CD4-positive, alpha-beta T cell treated with Interleukin-17A for 1 hour (primary cell): Measurements from ENCODE around the gene SP140.
"Not testable (repeated sequence)": the region's sequence is repeated elsewhere in the genome, so short reads cannot be mapped to it uniquely, and the experiment has no call there.

ENCODE experiments used
- DNase-seq: peaks from one replicate; pipeline ENCODE4 v3.0.0-alpha.2; 2020

The SP140 gene

DNA sequence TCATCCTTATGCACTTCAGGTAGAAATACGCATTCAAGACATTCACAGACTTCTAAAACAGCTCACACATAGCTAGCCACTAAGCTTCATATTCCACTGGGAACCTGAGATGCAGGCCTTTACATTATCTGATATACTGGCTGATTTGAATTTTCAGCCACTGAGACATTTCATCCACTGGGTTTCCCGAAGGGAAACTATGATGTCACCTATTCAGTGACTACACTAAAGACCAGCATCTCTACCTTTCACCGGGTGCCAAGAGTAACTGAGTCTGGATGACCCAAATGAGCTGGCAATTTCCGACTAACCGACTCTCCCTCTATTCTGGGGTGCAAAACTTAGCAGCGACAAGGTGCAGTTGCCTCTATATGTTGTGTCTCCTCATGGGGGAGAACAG lies 69.7 kb downstream of the SP140 start:
- DNase-seq: no peak

DNA sequence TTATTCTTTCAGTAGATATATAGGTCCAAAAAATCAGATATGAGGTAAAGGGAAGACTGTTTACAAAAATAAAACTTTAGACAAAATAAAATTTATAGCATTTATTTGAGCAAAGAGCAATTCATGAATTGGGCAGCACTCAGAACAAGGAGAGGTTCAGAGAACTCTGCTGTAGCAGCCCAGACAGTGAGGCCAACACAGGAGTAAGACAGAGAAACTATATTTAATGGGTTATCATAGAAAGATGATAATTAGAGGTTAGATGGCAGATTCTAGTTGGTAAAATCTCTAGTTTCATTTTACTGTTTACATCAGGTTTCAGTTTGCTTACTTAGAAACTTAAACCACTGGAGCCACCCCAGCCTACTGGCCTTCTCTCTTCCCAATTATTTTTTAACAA lies 71.4 kb downstream of the SP140 start:
- no peak for DNase-seq

DNA sequence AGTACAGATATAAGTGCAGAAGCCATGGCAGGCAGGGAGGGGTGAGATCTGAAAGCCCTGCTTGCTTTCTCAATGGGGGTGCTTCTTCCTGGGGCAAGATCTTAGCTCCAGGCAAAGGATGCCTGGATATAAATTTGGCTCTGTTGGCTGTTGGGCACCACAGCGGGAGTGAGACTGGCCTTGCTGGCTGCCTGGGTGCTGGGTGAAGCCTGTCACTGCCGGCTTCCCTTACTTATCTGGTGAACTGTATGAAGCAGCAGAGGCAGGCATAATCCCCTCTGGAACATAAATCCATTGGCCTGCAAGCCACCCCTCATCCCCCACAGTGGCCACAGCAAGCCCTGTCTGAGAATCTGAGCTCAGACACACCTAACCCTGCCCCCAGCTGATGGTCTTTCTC lies 74.1 kb downstream of the SP140 start:
- DNase-seq: no peak

DNA sequence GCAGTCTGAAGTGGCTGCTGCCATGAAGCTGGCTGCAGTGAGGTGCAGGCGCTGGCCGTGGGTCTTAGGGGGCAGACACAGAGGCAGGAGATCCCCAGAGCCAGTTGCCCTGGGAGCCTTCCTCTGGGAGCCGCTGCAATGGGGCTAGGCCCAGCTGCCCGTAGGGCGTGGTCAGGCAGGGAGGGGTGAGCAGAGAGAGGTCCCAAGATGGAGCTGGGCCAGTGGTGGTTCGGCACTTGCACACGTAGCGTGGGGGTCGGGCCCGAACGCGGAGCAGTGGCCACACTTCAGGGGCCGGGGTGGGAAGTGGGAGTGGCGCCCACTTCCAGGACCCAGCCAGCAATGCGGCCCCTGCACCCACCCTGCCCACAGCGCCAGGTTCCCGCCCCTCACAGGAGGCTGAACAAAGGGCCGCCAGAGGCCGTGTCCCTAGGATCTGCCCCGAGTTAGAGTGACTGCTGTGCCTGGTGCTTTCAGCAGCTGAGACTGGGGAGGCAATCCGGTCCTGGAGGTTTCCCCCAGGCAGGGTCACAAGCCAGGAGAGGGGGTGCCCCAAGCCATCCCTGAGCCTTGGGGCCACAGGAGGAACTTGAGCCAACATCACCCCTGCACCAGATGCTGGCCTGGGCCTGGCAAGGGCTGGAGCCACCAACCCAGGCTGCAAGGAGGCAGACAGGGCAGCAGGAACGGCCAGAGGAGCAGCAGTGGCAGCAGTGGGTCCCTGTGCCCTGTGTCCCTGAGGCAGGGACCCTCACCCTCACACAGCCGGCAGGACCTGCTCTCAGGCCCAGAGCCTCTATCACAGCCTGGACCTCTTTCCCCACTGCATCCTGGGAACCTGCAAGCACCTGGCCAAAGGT lies 80.1 kb downstream of the SP140 start:
- DNase-seq: no peak

GRCh38 chr2:230306474-230306873 lies 80.9 kb downstream of the SP140 start:
- no peak for DNase-seq

GRCh38 chr2:230307485-230307884 lies 81.9 kb downstream of the SP140 start:
- DNase-seq: no peak

- no peak for DNase-seq
Measured at GRCh38 chr2:230308402-230309000, 83.0 kb downstream of the SP140 start.

GRCh38 chr2:230310792-230311191 lies 85.3 kb downstream of the SP140 start:
- not testable (repeated sequence) for DNase-seq

- not testable (repeated sequence) for DNase-seq
Measured at GRCh38 chr2:230311634-230312033, 86.1 kb downstream of the SP140 start.

DNA sequence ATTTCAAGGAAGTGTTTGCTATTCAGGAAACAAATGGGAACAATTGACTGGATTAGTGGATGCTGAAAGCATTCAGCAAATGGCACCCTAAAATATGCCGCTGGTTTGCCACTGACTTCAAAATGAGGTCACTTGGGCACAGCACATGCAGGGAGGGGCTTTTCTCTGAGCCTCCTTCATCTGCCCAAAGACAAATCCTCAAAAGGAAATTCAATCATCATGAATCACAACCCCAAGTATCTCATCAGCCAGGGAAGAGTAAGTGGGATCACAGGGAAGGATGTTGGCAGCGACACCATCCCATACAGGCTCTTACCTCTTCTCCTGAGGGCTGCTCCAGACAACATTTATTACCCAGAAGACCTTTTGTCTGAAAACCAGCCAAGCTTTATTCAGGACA lies 87.1 kb downstream of the SP140 start:
- DNase-seq: no peak

- DNase-seq: no peak
Measured at GRCh38 chr2:230317366-230317765, 91.8 kb downstream of the SP140 start.

DNA sequence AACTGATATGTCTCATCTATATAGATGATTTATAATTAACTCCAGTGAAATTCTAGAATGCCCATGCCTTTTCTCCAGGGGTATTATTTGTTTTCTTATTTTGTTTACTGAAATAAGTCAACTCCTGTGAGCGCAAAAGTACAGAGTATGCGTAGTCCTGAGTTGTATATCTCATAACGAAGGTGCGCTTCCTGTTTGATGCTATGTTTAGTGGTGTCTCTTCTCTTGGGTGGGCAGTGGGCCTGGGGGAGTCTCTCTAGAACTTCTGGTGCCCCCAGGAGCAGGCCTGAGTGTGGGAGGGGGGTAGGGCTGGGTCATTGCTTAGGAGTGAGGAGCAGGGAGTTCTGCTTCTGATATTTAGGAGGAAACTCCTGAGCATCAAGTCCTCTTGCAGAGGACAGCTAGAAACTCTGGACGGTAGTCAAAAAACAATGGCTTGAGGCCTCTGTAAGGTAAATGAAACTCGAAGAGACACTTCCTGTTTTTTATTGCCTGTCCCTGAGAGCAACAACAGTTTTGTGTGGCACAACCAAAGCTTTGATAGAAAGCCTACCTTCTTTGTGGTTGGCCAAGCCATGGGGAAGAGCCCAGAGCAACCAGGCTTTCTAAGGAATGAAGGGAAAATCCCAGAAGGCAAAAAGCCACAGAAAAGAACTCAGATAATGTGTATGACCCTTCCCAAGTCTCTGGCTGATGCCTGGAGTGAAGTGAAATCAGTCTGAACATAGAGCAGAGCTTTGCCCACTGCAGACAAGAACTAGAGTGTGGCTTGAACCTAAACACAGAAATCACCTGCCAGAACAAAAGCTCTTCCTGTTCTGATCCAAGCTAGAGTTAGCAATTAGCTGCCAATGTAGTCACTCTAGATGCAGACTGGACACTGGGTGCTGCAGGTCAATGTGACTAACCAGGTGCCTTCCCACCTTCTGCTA lies 92.9 kb downstream of the SP140 start:
- peak; percentile 27 for DNase-seq

DNA sequence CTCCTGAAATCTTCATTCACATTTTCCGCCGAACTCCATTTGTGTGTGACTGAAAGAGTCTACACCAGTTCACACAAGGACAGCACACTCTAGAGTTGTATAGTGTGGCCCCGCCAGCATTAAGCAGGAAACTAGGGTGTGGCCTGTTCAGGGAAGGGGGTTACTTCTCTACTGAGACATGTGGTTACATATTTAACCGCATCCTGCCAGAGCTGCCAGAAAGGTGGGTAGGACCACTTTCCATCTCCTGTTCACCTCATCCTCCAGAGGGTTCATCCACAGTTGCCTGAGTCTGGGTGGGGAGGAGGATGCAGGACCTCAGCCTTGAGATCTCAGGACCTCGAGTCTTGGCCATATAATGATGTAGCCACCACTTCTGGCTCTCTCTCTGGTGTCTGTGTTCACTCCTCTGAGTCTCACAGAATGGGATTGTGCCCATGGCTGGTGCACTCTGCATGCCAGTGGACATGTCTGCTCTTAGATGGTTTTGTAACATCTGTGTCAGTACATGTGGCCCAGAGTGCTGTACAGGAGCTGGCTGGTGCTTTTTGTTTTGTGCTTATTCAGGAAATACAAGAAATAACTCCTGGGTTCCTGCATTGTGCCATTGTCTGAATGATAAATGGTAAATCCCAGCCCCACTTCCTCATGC lies 93.8 kb downstream of the SP140 start:
- DNase-seq: peak; percentile 86

DNA sequence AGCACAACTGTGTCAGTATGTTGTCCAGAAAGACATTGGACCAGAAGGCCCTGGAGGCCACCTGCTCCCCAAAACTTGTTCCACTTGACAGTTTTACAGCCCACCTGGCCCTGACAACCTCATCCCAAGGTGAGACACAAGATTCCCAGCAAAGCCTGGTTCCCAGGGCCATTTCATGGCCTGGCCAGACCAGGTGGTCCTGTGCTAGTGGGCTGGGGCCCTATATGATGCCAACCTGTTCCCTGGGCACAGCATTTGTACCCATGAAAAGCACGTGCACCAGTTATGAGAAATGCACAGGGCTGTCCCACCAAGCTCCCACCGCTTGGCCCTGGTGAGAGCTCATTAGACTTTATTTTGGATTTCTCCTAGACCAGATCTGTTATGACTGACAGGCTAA lies 95.5 kb downstream of the SP140 start:
- DNase-seq: no peak

DNA sequence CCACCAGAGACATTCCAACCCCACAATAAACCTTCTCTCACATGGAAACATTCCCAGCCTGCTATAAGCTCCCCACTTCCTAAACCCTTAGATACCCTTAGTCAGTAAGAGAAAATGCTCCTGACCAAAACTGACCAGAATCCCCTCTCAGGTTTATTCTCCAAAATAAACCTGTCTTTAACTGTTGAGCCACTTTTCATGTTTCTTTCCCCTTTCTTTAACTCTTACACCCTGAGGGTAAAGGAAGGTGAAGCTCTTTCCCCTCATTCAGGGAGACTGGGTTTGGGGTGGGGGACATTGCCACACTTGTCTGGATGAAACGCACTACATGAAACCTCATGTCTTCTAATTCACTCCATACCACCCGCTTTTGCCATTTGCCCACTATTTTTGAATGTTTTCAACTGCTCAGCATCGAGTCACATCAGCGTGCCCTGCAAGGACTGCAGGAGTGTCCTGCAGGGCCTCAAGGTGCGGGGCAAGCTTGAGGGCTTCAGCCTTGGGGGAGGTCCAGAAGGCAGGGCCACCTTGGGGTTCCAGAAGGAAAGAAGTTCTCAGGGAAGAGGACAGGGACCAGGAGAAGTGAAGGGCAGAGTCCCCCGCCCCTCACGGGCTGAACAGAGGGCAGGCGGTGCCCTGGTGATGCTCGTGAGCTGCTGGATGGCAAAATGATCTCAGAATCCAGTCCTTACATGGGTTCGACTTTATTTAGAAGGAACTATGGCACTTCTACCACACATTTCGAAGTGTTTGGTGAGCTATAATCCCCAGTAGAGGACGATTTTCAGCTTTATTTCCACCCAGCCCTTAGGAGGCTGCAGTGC lies 97.2 kb downstream of the SP140 start:
- DNase-seq: no peak

DNA sequence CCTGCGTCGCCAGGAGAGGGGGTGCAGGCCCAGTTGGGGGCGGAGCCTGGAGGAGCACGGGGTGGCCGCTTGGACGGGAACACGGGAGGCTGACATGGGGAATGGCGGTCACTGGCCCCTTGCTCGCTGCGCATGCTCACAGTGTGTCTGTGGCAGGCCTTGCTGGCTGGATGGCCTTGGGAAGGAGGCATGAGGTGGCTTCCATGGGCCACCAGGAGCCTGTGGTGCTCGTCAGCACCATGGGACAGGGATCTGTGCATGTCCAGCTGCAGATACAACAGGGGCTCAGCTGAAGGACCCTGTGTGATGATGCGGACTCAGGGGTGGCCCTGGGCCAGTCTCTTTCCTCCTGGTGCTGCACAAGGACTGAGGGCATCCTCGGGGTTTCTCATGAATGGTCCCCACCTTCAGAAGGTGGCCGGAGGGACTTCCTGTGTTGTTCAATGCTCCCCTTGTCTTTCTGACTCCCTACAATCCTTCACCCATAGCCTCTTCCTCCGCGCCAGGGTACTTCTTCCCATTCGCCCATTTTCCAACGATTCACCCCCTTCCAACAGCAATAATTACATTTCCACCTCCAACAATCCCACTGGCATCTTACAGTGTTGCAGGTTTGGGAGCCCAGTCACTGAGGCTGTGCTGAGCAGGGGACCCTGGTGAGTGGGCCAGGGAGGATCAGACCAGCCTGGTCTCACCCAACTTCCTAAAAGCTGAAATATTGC lies 98.0 kb downstream of the SP140 start:
- no peak for DNase-seq

DNA sequence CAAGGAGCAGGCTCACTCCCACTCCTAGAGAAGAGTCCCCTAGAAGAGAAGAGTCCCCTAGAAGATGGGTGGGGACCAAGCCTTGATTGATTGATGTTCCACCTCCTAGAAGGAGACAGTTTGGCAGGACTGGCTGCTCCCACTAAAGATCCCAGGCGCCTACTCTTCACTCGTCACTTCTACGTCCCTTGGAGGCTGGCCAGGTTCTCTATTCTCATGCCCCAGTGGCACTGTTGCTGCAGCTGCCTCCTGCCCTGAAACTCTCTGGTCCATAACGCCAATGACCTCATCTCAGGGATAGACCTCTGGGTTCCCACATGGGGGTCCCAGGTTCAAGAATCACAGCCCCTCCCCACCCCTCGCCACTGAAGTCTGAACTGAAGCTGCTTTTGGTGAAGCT lies 99.0 kb downstream of the SP140 start:
- DNase-seq: no peak

DNA sequence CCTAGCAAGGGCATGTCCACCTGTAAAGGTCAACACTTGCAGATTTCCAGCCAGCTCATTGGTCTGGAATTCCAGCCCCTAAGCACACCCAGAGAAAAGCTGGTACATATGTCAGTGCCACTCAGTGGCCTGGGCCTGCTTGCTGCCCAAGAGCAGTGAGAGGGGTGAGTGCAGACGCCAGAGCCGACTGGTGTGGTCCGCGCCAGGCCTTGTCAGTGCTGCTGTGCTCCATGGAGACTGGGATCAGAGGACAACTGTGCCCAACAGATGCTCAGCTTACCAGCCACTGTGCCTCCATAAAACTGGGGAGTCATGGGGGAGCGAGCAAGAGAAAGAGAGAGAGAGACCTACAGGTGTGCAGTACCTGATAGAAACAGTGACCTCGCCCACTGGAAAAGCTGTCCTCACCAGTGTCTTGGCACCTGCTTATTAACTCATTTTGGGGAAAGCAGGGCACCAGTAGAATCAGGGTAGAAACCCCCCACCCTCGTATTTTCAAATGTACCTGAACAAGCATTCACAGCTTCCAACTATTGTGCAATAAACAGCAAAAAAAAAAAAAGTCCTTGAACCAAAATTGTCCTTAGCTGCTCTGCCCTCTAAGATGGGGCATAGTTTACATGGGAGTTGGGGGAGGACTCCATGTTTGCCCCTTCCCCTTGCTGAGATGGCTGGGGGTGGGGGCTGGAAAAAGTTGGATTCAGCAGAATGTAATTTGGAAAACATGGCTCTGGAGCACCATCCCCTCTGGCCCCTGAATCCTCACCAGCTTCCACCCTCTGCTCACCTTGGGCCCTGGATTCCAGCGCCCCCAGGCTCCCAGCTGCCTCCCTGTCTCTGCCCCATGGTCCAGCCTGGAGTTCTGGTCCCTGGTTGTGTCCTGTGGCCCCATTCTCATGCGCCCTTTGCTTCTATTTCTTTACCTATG lies 100.0 kb downstream of the SP140 start:
- no peak for DNase-seq

GRCh38 chr2:230326453-230327417 lies 101.2 kb downstream of the SP140 start, which contains the start of gene SP140L:
Gene SP140L, plus strand, starts transcription at chr2:230327193. Its CDS starts 77 bp downstream, at chr2:230327270.
- peak; percentile 85 for DNase-seq
